CD4-positive, alpha-beta T cell (primary cell): ENCODE results near the gene HMGCLL1. TPM values are rescaled to one million over a fixed set of nuclear protein-coding genes. Genes with fewer than 3 reads are reported as not detected.

Source experiments
- ATAC-seq: fragments of 200-7000 bp; cut with Tn5 transposase; one replicate; pipeline ENCODE4 v1.10.0; 2022; ENCODE audit warnings: mild to moderate bottlenecking; ENCODE audit not compliant: poor library complexity
- CTCF ChIA-PET: fragments of 350-600 bp; sonication (Branson Sonifier 250); formaldehyde crosslinking; loops from one replicate; lab custom pipeline; 2021; ENCODE audit warnings: antibody characterized with exemption, inconsistent platforms; lab: Charles Lee
- POLR2A ChIA-PET: fragments of 350-600 bp; sonication (Branson Sonifier 250); formaldehyde crosslinking; loops from one replicate; lab custom pipeline; 2021; ENCODE audit warnings: antibody characterized with exemption, inconsistent platforms; lab: Charles Lee
- DNase-seq, 14 experiments: peaks; one replicate each; pipeline ENCODE4 v3.0.0-alpha.2; 2013 to 2020; ENCODE audit warnings: mixed read lengths in 2 of 14
- H3K27ac ChIP-seq, 2 donors: one replicate each; pipeline versions ENCODE4 v1.5.1 to v1.7.0; 2013; ENCODE audit warnings: low read length in 2 of 2, low read depth in 1 of 2, mild to moderate bottlenecking in 1 of 2
- H3K27me3 ChIP-seq, 2 experiments: 1 replicate in 1 of 2; 2 replicates in 1 of 2; pipeline versions ENCODE4 v1.6.1 to v1.7.0; 2013; ENCODE audit warnings: low read length in 2 of 2, control low read depth in 1 of 2, mild to moderate bottlenecking in 1 of 2, moderate library complexity in 1 of 2; ENCODE audit not compliant: insufficient read depth in 2 of 2, control insufficient read depth in 1 of 2
- H3K36me3 ChIP-seq: one replicate; pipeline ENCODE4 v1.6.1; 2013; ENCODE audit warnings: low read length, control low read depth; ENCODE audit not compliant: insufficient read depth
- H3K4me1 ChIP-seq: one replicate; pipeline ENCODE4 v1.6.1; 2013; ENCODE audit warnings: low read length, control low read depth; ENCODE audit not compliant: insufficient read depth
- H3K4me3 ChIP-seq: one replicate; pipeline ENCODE4 v1.5.1; 2013; ENCODE audit warnings: mild to moderate bottlenecking, low read length, moderate library complexity
- H3K9me3 ChIP-seq, 2 experiments: 1 replicate in 1 of 2; 2 replicates in 1 of 2; pipeline versions ENCODE4 v1.6.1 to v1.7.0; 2013; ENCODE audit warnings: low read length in 2 of 2, mild to moderate bottlenecking in 2 of 2, control low read depth in 1 of 2, moderate library complexity in 1 of 2; ENCODE audit not compliant: control insufficient read depth in 1 of 2, insufficient read depth in 1 of 2
- H3K27ac Mint-ChIP-seq: one replicate; pipeline ENCODE4 v1.8.0; 2020; ENCODE audit warnings: mixed read lengths
- H3K27me3 Mint-ChIP-seq: one replicate; pipeline ENCODE4 v1.8.0; 2021; ENCODE audit warnings: mixed read lengths
- H3K36me3 Mint-ChIP-seq: one replicate; pipeline ENCODE4 v1.8.0; 2021; ENCODE audit warnings: low read depth, mixed read lengths
- H3K4me1 Mint-ChIP-seq: one replicate; pipeline ENCODE4 v1.8.0; 2021; ENCODE audit warnings: low read depth, mixed read lengths
- H3K4me3 Mint-ChIP-seq: one replicate; pipeline ENCODE4 v1.8.0; 2020; ENCODE audit warnings: mild to moderate bottlenecking, mixed read lengths
- H3K9me3 Mint-ChIP-seq: one replicate; pipeline ENCODE4 v1.8.0; 2020; ENCODE audit warnings: mixed read lengths
- CTCF ChIP-seq: fragments of 200-600 bp; IDR thresholded peaks from one replicate; pipeline ENCODE4 v1.8.0; 2022; ENCODE audit warnings: antibody characterized with exemption, mild to moderate bottlenecking
- intact Hi-C, 2 experiments: fragments of 100-400 bp; cut with DNase I in 1 of 2; cut with micrococcal nuclease in 1 of 2; formaldehyde crosslinking; loops; one replicate each; pipeline versions ENCODE4 v1.15.1 to v1.9.0; 2023 to 2025; cut with DNase I, micrococcal nuclease
- total RNA-seq, 174 experiments: library from RNA in 2 of 174; stranded (reverse) in 2 of 174; gene quantifications; one replicate each; pipeline ENCODE4 v1.2.3 and lab custom pipeline; 2021 to 2026

Gene HMGCLL1
- total RNA-seq, 2 experiments from 2014 or later, result not detected

GRCh38 chr6:55617272-55617671 is 38.3 kb upstream of the HMGCLL1 start:
- Histone ChIP-seq H3K4me1 (no peaks in the 10 kb centered on the region), H3K27ac (no peak overlapping the region), H3K9me3 (no peaks in the 10 kb centered on the region), H3K36me3 (no peaks in the 10 kb centered on the region), H3K27me3 (no peaks in the 10 kb centered on the region), H3K4me3 (no peak overlapping the region)
- DNase-seq (no peak), ATAC-seq (no peak)
- Mint-ChIP-seq H3K27me3 (no peaks in the 10 kb centered on the region), H3K4me3 (no peak overlapping the region), H3K36me3 (no peaks in the 10 kb centered on the region), H3K27ac (no peak overlapping the region), H3K4me1 (no peaks in the 10 kb centered on the region), H3K9me3 (peaks cover 20% of the 10 kb centered on the region)
- intact Hi-C loops, result no loop called here
- ChIA-PET CTCF (no interaction called here), POLR2A (no interaction called here)
- no peak for TF ChIP-seq CTCF

GRCh38 chr6:55604021-55604420 is 25.0 kb upstream of the HMGCLL1 start:
- no peak for TF ChIP-seq CTCF
- Mint-ChIP-seq H3K4me3 (no peak overlapping the region), H3K27ac (no peak overlapping the region), H3K9me3 (peaks cover 3% of the 10 kb centered on the region), H3K27me3 (no peaks in the 10 kb centered on the region), H3K4me1 (no peaks in the 10 kb centered on the region), H3K36me3 (no peaks in the 10 kb centered on the region)
- no peaks in the 10 kb centered on the region for H3K4me1 ChIP-seq
- no peak for ATAC-seq
- H3K4me3 ChIP-seq, result no peak overlapping the region
- no peak overlapping the region for H3K27ac ChIP-seq
- no peak for DNase-seq
- intact Hi-C loops, result no loop called here
- H3K36me3 ChIP-seq, result no peaks in the 10 kb centered on the region
- peaks cover 3 to 4% of the 10 kb centered on the region in 2 experiments for H3K9me3 ChIP-seq
- POLR2A ChIA-PET, result no interaction called here
- no peaks in the 10 kb centered on the region for H3K27me3 ChIP-seq
- CTCF ChIA-PET, result interaction anchor here (0.9 kb wide), 1 partner anchor 8 kb away, joined by 3 read pairs; no protein-coding TSS in a partner anchor

- CTCF ChIA-PET, result no interaction called here
- intact Hi-C loops, result no loop called here
- H3K4me3 Mint-ChIP-seq, result no peak overlapping the region
Observed at GRCh38 chr6:55601120-55601519, 22.1 kb upstream of the HMGCLL1 start.

More at GRCh38 chr6:55601120-55601519, 22.1 kb upstream of the HMGCLL1 start:
- Mint-ChIP-seq H3K36me3 (no peaks in the 10 kb centered on the region), H3K9me3 (peaks cover 5% of the 10 kb centered on the region), H3K27me3 (no peaks in the 10 kb centered on the region), H3K27ac (no peak overlapping the region), H3K4me1 (no peaks in the 10 kb centered on the region)
- no peak for ATAC-seq
- H3K36me3 ChIP-seq, result no peaks in the 10 kb centered on the region
- no peaks in the 10 kb centered on the region for H3K27me3 ChIP-seq
- POLR2A ChIA-PET, result no interaction called here
- H3K4me3 ChIP-seq, result no peak overlapping the region
- H3K27ac ChIP-seq, result no peak overlapping the region
- no peak for DNase-seq
- no peaks in the 10 kb centered on the region for H3K4me1 ChIP-seq
- no peak for TF ChIP-seq CTCF
- no peaks in the 10 kb centered on the region for H3K9me3 ChIP-seq
